IPS-15b (cell line): Measurements from ENCODE around the gene ARID1A.
"Not testable (repeated sequence)": the region's sequence is repeated elsewhere in the genome, so short reads cannot be mapped to it uniquely, and the experiment has no call there.

Experiments used
- H3K27me3 ChIP-seq: one replicate; pipeline ENCODE4 v1.6.1; 2013; ENCODE audit warnings: low read length; ENCODE audit not compliant: control insufficient read depth, insufficient read depth
- H3K36me3 ChIP-seq: one replicate; pipeline ENCODE4 v1.6.1; 2013; ENCODE audit warnings: low read length; ENCODE audit not compliant: control insufficient read depth, insufficient read depth
- H3K4me1 ChIP-seq: one replicate; pipeline ENCODE4 v1.6.1; 2013; ENCODE audit warnings: mild to moderate bottlenecking, low read length; ENCODE audit not compliant: control insufficient read depth, insufficient read depth
- H3K4me3 ChIP-seq: one replicate; pipeline ENCODE4 v1.5.1; 2013; ENCODE audit warnings: low read depth, low read length
- H3K9ac ChIP-seq: one replicate; pipeline ENCODE4 v1.6.1; 2013; ENCODE audit warnings: low read depth, mild to moderate bottlenecking, low read length
- H3K9me3 ChIP-seq: one replicate; pipeline ENCODE4 v1.6.1; 2013; ENCODE audit warnings: mild to moderate bottlenecking, low read length; ENCODE audit not compliant: control insufficient read depth, insufficient read depth

ARID1A gene

DNA sequence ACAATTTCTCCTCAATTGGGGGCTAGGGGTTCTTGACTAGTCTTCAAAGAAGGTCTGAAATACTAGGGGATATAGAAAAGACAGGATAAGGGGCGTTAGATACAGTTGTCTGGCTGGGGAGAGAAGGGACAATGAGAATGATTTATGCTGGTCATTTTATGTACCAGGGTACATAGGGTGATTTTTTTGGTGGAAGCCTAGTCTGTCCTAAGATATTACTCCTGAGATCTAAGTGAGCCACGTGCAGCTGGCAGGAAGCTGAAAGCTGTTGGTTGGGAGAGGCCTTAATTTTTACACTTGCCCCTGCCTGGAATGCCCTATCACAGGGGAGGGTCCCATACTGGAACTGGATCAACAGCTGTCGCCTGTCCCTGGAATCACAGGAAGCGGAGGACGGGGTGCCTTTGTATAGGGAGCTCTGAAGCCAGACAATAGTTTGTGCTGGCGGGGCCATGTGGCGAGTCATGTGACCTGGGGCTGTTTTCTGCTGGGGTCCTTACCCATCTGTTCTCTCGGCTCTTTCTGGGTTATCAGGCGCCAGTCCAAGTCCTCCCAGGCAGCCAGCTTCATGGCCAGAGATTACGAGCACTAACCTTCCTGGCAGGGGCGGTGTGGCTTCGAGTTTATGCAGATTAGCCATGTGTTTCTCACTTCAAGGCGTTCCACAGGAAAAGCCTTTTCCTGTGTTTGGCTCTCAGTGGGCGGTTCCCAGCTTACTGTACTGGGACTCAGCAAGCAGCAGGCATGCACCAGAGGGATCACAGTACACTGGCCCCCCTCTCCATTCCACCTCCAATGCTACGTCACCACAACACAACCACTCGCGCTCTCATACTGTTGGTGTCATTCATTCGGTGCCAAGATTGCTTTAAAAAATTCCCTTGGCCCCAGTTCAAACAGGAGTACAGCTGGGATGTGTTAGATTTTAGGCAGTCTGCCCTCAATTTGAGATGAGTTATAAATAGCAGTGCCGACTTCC is 27.5 kb downstream of the ARID1A start:
- Histone ChIP-seq H3K27me3 (no peaks in the 10 kb centered on the region), H3K4me3 (peak overlapping the region; percentile 35), H3K36me3 (peaks cover 3% of the 10 kb centered on the region), H3K9ac (peak overlapping the region; percentile 14), H3K9me3 (no peaks in the 10 kb centered on the region), H3K4me1 (peaks cover 30% of the 10 kb centered on the region)

GRCh38 chr1:26724118-26724517 is 28.3 kb downstream of the ARID1A start:
- Histone ChIP-seq H3K9me3 (no peaks in the 10 kb centered on the region), H3K36me3 (peaks cover 3% of the 10 kb centered on the region), H3K4me3 (no peak overlapping the region), H3K4me1 (peaks cover 30% of the 10 kb centered on the region), H3K9ac (no peak overlapping the region), H3K27me3 (no peaks in the 10 kb centered on the region)

DNA sequence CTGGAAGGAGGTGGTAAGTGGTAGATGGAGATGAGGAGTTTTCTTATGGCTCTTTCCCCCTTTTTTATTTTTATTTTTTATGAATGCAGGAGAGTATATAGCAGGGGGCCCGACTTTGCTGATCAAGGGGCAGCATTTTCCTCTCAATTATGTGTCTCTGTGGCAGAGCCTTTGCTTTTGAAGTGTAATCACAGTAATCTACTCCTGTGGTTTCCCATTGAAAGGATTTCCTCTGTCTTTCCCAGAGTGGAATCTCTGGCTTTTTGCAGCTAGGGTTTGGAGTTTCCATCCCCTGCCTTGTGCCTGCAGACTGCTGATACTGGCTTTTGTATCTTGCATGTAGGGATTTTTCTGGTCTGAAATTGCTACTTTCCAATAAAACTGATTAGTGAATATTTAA is 29.1 kb downstream of the ARID1A start:
- Histone ChIP-seq H3K9ac (no peak overlapping the region), H3K9me3 (no peaks in the 10 kb centered on the region), H3K4me3 (peak overlapping the region; percentile 27), H3K27me3 (no peaks in the 10 kb centered on the region), H3K36me3 (peaks cover 9% of the 10 kb centered on the region), H3K4me1 (peaks cover 30% of the 10 kb centered on the region)

DNA sequence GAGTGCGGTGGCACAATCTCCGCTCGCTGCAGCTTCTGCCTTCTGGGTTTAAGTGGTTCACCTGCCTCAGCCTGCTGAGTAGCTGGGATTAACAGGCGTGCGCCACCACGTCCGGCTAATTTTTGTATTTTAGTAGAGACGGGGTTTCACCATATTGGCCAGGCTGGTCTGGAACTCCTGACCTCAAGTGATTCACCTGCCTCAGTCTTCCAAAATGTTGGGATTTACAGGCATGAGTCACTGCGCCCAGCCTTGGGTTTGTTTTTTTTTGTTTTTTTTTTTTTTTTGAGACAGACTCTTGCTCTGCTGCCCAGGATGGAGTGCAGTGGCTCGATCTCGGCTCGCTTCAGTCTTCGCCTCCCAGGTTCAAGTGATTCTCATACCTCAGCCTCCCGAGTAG is 30.1 kb downstream of the ARID1A start:
- peaks cover 30% of the 10 kb centered on the region for H3K4me1 ChIP-seq
- not testable (repeated sequence) for H3K36me3 ChIP-seq, H3K4me3 ChIP-seq, H3K9ac ChIP-seq, H3K27me3 ChIP-seq, H3K9me3 ChIP-seq

- H3K4me3 ChIP-seq, result no peak overlapping the region
- peaks cover 16% of the 10 kb centered on the region for H3K36me3 ChIP-seq
- H3K27me3 ChIP-seq, result no peaks in the 10 kb centered on the region
- H3K9me3 ChIP-seq, result no peaks in the 10 kb centered on the region
- H3K4me1 ChIP-seq, result peaks cover 30% of the 10 kb centered on the region
- no peak overlapping the region for H3K9ac ChIP-seq
Observed at GRCh38 chr1:26726784-26727183, 31.0 kb downstream of the ARID1A start.

DNA sequence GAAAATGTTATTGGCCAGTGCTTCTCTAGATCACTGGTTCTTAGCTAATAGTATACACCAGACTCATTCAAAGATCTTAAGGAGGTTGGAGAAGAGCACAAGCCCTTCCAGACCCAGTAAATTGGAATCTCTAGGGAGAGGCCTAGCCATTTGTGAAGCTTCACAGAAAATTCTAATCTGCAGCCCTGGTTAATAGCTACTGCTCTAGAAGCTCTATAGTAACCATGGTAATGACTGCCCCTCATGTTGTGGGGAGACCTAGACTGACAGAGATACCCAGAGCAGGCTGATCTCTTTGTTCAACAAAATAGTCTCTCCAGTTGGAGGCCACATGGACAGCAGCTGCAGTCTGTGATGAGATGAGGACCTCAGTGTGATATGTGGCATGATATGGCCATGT is 31.7 kb downstream of the ARID1A start:
- Histone ChIP-seq H3K9ac (no peak overlapping the region), H3K4me3 (no peak overlapping the region), H3K27me3 (no peaks in the 10 kb centered on the region), H3K36me3 (peaks cover 22% of the 10 kb centered on the region), H3K9me3 (no peaks in the 10 kb centered on the region), H3K4me1 (peaks cover 29% of the 10 kb centered on the region)

DNA sequence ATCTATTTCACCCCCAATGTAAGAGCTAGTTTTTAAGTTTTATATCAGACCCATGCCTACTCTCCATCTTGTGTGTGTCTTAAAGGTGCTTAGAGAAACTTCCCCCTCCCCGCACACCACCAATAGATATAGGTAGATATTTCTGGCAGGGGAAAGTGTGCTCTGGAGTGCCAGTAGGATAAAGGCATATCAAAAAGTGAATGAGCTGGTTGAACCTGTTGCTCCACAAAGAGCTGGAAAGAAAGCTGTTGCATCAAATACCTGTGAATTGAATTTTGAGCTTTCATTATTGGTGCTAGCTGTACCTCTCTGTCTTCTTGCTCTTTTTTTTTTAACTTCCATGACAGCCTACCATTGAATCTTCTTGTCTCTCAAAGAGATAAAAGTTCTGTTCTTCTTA is 32.8 kb downstream of the ARID1A start:
- Histone ChIP-seq H3K4me3 (no peak overlapping the region), H3K36me3 (peaks cover 29% of the 10 kb centered on the region), H3K9me3 (no peaks in the 10 kb centered on the region), H3K4me1 (peaks cover 19% of the 10 kb centered on the region), H3K9ac (no peak overlapping the region), H3K27me3 (no peaks in the 10 kb centered on the region)

- H3K36me3 ChIP-seq, result peaks cover 36% of the 10 kb centered on the region
- H3K4me1 ChIP-seq, result peaks cover 9% of the 10 kb centered on the region
- H3K9me3 ChIP-seq, result no peaks in the 10 kb centered on the region
- H3K27me3 ChIP-seq, result no peaks in the 10 kb centered on the region
- no peak overlapping the region for H3K9ac ChIP-seq
- H3K4me3 ChIP-seq, result no peak overlapping the region
Observed at GRCh38 chr1:26729633-26730032, 33.8 kb downstream of the ARID1A start.

- H3K9me3 ChIP-seq, result no peaks in the 10 kb centered on the region
- H3K9ac ChIP-seq, result no peak overlapping the region
- H3K4me1 ChIP-seq, result peaks cover 4% of the 10 kb centered on the region
- H3K4me3 ChIP-seq, result no peak overlapping the region
- peaks cover 38% of the 10 kb centered on the region for H3K36me3 ChIP-seq
- no peaks in the 10 kb centered on the region for H3K27me3 ChIP-seq
Observed at GRCh38 chr1:26730695-26731094, 34.9 kb downstream of the ARID1A start.

DNA sequence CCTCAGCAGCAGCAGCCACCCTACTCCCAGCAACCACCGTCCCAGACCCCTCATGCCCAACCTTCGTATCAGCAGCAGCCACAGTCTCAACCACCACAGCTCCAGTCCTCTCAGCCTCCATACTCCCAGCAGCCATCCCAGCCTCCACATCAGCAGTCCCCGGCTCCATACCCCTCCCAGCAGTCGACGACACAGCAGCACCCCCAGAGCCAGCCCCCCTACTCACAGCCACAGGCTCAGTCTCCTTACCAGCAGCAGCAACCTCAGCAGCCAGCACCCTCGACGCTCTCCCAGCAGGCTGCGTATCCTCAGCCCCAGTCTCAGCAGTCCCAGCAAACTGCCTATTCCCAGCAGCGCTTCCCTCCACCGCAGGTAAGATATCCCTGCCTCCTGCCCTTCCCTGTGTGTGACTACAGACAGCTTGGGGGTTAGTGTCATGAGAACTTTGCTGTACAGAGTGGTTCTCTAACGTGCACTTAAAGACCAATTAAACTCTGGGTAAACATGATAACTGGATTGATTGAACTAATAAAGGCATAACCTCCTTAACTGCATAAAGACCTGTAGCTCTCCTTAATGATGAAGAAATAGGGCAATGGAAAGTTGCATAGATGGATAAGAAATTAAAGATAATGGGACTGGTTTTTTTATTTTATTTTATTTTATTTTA is 35.6 kb downstream of the ARID1A start:
- H3K9ac ChIP-seq, result no peak overlapping the region
- no peaks in the 10 kb centered on the region for H3K27me3 ChIP-seq
- H3K9me3 ChIP-seq, result no peaks in the 10 kb centered on the region
- H3K4me3 ChIP-seq, result no peak overlapping the region
- H3K4me1 ChIP-seq, result peaks cover under 1% of the 10 kb centered on the region
- peaks cover 38% of the 10 kb centered on the region for H3K36me3 ChIP-seq

DNA sequence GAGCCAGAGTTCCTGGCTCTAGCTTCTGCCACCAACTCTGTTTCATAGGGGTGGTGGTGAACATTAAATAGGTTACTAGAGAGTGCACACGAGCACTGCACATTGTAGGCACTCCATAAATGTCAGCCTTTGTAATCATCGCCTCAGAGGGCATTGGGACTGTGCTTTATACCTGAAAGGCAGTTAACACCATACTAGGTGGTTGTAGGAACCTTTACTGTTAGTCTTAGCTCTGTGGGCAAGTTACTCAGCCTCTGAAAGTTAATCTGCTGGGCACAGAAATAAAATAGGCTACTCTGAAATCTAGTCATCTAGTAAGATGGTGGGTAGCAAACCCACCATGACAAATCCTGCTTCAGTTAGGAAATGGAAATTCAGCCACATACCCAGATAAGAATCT is 37.6 kb downstream of the ARID1A start:
- no peaks in the 10 kb centered on the region for H3K9me3 ChIP-seq
- H3K36me3 ChIP-seq, result peaks cover 46% of the 10 kb centered on the region
- H3K9ac ChIP-seq, result no peak overlapping the region
- H3K4me3 ChIP-seq, result no peak overlapping the region
- no peaks in the 10 kb centered on the region for H3K4me1 ChIP-seq
- no peaks in the 10 kb centered on the region for H3K27me3 ChIP-seq

DNA sequence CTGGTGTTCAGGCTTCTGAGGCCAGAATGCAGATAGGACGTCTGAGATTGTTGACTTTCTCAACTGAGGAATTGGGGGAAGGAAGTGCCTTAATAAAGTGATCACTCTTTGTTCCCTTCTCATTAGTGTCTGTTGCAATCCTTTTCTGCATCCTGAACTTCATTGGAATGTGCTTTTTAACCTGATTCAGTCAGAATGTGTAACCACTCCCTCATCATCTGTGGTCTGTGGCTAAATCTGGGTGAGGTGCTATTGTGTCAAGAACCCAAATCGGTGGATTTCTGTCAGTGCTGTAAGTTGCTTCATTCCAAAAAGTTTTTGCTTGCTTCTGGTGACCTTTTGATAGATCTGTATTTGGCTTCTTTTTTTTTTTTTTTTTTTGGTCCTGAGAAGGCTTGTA is 38.2 kb downstream of the ARID1A start:
- Histone ChIP-seq H3K27me3 (no peaks in the 10 kb centered on the region), H3K36me3 (peaks cover 47% of the 10 kb centered on the region), H3K4me1 (no peaks in the 10 kb centered on the region), H3K9me3 (no peaks in the 10 kb centered on the region), H3K9ac (no peak overlapping the region), H3K4me3 (no peak overlapping the region)
